ENCODE results near the gene FKBP4.

Gene FKBP4

GRCh38 chr12:2785017-2785416, 9.8 kb upstream of the FKBP4 start:
- Histone ChIP-seq H3K36me3 (ENCODE audit: insufficient read depth, low read length) (no peaks in the 10 kb centered on the region), H3K79me2 (ENCODE audit: insufficient read depth, low read length) (no peaks in the 10 kb centered on the region), H4K20me1 (ENCODE audit: insufficient read depth, low read length) (no peaks in the 10 kb centered on the region), H3K4me2 (ENCODE audit: insufficient read depth, low read length) (no peak overlapping the region), H2AFZ (ENCODE audit: low read depth, low read length) (no peak overlapping the region), H3K9ac (ENCODE audit: low read depth, low read length) (no peak overlapping the region), H3K4me3 (ENCODE audit: low read depth in 1 of 2, low read length in 2 of 2) (no peak overlapping the region), H3K4me1 (ENCODE audit: insufficient read depth, low read length) (no peaks in the 10 kb centered on the region), H3K27ac (ENCODE audit: low read length) (no peak overlapping the region), H3K9me3 (ENCODE audit: insufficient read depth, low read length, severe bottlenecking) (no peaks in the 10 kb centered on the region), H3K27me3 (ENCODE audit: insufficient read depth, low read length, poor library complexity) (peaks cover 6% of the 10 kb centered on the region)
- TF ChIP-seq, protein P1, sequence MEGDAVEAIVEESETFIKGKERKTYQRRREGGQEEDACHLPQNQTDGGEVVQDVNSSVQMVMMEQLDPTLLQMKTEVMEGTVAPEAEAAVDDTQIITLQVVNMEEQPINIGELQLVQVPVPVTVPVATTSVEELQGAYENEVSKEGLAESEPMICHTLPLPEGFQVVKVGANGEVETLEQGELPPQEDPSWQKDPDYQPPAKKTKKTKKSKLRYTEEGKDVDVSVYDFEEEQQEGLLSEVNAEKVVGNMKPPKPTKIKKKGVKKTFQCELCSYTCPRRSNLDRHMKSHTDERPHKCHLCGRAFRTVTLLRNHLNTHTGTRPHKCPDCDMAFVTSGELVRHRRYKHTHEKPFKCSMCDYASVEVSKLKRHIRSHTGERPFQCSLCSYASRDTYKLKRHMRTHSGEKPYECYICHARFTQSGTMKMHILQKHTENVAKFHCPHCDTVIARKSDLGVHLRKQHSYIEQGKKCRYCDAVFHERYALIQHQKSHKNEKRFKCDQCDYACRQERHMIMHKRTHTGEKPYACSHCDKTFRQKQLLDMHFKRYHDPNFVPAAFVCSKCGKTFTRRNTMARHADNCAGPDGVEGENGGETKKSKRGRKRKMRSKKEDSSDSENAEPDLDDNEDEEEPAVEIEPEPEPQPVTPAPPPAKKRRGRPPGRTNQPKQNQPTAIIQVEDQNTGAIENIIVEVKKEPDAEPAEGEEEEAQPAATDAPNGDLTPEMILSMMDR (IDR thresholded peaks at IDR 0.05; ENCODE audit: borderline replicate concordance, extremely low read depth, low read length, poor library complexity, severe bottlenecking), result no peak
- no peak for TF ChIP-seq EZH2 (IDR thresholded peaks at IDR 0.05; ENCODE audit: borderline replicate concordance, low read depth, low read length, severe bottlenecking)
- no peak for ATAC-seq (ENCODE audit: insufficient read depth, low read depth)
- DNase-seq, result no peak

GRCh38 chr12:2791089-2791488, 3.7 kb upstream of the FKBP4 start:
- Histone ChIP-seq H3K27ac (ENCODE audit: low read length) (no peak overlapping the region), H3K4me3 (ENCODE audit: low read depth in 1 of 2, low read length in 2 of 2) (no peak overlapping the region), H4K20me1 (ENCODE audit: insufficient read depth, low read length) (peaks cover 3% of the 10 kb centered on the region), H3K9ac (ENCODE audit: low read depth, low read length) (no peak overlapping the region), H2AFZ (ENCODE audit: low read depth, low read length) (no peak overlapping the region), H3K79me2 (ENCODE audit: insufficient read depth, low read length) (peaks cover 11% of the 10 kb centered on the region), H3K9me3 (ENCODE audit: insufficient read depth, low read length, severe bottlenecking) (no peaks in the 10 kb centered on the region), H3K4me2 (ENCODE audit: insufficient read depth, low read length) (no peak overlapping the region), H3K4me1 (ENCODE audit: insufficient read depth, low read length) (peaks cover 11% of the 10 kb centered on the region), H3K36me3 (ENCODE audit: insufficient read depth, low read length) (peaks cover 3% of the 10 kb centered on the region), H3K27me3 (ENCODE audit: insufficient read depth, low read length, poor library complexity) (no peaks in the 10 kb centered on the region)
- DNase-seq (no peak), ATAC-seq (ENCODE audit: insufficient read depth, low read depth) (no peak)
- no peak for TF ChIP-seq EZH2 (IDR thresholded peaks at IDR 0.05; ENCODE audit: borderline replicate concordance, low read depth, low read length, severe bottlenecking)
- TF ChIP-seq, protein P1 (IDR thresholded peaks at IDR 0.05; ENCODE audit: borderline replicate concordance, extremely low read depth, low read length, poor library complexity, severe bottlenecking), result no peak

DNA sequence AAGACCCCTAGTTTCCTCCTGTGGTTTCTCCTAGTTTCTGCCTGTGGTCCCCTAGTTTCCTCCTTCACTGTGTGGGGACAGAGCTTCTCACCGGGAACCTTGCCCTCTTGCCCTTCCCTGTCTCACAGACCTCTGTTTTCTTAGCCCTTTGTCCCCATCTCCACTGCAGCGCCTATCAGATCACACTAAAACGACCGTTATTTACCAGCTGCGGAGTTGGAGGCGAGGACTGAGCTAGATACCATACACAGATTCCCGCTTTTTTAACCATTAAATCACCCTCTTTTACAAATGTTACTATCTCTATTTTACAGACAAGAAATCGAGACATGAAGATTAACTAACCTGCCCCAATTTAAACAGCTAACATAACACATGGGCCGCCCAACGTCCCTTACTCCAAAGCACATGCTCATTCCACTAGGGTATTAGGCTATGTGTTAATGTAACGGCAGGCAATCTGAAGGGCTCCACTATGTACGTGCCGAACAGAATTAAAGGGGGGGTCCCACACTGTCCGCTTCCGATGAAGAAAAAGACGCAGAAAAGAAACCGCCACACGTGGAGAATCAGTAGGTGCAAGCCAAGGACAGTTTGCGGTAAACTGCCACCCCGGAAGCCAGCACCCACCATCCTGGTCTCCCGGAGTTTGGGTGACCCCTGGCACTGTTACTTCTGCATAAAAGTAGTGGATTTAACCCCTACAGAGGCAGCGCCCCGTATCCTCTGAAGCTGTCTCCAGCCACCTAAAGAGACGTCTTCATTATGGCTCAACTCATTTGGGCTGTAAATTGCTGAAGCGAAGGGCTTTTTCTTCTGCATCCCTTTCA, 1.9 kb upstream of the FKBP4 start:
- no peak overlapping the region for H3K4me3 ChIP-seq (ENCODE audit: low read depth in 1 of 2, low read length in 2 of 2)
- H2AFZ ChIP-seq (ENCODE audit: low read depth, low read length), result no peak overlapping the region
- no peak for ATAC-seq (ENCODE audit: insufficient read depth, low read depth)
- no peak for DNase-seq
- TF ChIP-seq EZH2 (IDR thresholded peaks at IDR 0.05; ENCODE audit: borderline replicate concordance, low read depth, low read length, severe bottlenecking), result no peak
- TF ChIP-seq, protein P1 (IDR thresholded peaks at IDR 0.05; ENCODE audit: borderline replicate concordance, extremely low read depth, low read length, poor library complexity, severe bottlenecking), result no peak
- H3K9me3 ChIP-seq (ENCODE audit: insufficient read depth, low read length, severe bottlenecking), result no peaks in the 10 kb centered on the region
- H3K36me3 ChIP-seq (ENCODE audit: insufficient read depth, low read length), result peaks cover 21% of the 10 kb centered on the region
- H3K4me2 ChIP-seq (ENCODE audit: insufficient read depth, low read length), result no peak overlapping the region
- peaks cover 20% of the 10 kb centered on the region for H4K20me1 ChIP-seq (ENCODE audit: insufficient read depth, low read length)
- peaks cover 29% of the 10 kb centered on the region for H3K79me2 ChIP-seq (ENCODE audit: insufficient read depth, low read length)
- no peaks in the 10 kb centered on the region for H3K27me3 ChIP-seq (ENCODE audit: insufficient read depth, low read length, poor library complexity)
- H3K27ac ChIP-seq (ENCODE audit: low read length), result no peak overlapping the region
- no peak overlapping the region for H3K9ac ChIP-seq (ENCODE audit: low read depth, low read length)
- peaks cover 28% of the 10 kb centered on the region for H3K4me1 ChIP-seq (ENCODE audit: insufficient read depth, low read length)
